Measurements from ENCODE around the gene PHF11.

DNA sequence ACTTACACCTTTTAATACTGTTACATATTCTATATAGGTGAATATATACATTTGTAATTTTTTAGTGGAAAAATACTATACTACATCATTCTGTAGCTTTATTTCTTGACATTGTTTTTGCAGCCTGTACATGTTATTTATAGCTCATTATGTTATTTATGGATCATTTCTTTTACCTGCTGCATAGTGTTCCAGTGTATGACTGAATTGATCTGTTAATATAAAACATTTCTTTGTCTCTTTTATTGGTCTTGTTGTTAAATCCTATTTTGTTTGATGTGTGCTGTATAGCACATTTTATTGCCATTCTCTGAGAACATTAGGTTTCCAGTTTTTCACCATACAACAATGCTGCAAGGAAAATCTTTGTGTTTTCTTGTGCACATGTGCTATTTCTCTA is 49.3 kb upstream of the PHF11 start:
- no peak for TF ChIP-seq POLR2A (IDR thresholded peaks at IDR 0.05)
- TF ChIP-seq, protein P1, sequence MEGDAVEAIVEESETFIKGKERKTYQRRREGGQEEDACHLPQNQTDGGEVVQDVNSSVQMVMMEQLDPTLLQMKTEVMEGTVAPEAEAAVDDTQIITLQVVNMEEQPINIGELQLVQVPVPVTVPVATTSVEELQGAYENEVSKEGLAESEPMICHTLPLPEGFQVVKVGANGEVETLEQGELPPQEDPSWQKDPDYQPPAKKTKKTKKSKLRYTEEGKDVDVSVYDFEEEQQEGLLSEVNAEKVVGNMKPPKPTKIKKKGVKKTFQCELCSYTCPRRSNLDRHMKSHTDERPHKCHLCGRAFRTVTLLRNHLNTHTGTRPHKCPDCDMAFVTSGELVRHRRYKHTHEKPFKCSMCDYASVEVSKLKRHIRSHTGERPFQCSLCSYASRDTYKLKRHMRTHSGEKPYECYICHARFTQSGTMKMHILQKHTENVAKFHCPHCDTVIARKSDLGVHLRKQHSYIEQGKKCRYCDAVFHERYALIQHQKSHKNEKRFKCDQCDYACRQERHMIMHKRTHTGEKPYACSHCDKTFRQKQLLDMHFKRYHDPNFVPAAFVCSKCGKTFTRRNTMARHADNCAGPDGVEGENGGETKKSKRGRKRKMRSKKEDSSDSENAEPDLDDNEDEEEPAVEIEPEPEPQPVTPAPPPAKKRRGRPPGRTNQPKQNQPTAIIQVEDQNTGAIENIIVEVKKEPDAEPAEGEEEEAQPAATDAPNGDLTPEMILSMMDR (IDR thresholded peaks at IDR 0.05) = no peak
